UCSD-AML1 (cell line): ENCODE measurements around the gene SUZ12.
"Not testable (repeated sequence)": the region's sequence is repeated elsewhere in the genome, so short reads cannot be mapped to it uniquely, and the experiment has no call there.

Experiments
- DNase-seq: peaks from one replicate; lab custom pipeline; 2025; ENCODE audit not compliant: unreplicated experiment; lab: John Stamatoyannopoulos, UW

The SUZ12 gene

DNA sequence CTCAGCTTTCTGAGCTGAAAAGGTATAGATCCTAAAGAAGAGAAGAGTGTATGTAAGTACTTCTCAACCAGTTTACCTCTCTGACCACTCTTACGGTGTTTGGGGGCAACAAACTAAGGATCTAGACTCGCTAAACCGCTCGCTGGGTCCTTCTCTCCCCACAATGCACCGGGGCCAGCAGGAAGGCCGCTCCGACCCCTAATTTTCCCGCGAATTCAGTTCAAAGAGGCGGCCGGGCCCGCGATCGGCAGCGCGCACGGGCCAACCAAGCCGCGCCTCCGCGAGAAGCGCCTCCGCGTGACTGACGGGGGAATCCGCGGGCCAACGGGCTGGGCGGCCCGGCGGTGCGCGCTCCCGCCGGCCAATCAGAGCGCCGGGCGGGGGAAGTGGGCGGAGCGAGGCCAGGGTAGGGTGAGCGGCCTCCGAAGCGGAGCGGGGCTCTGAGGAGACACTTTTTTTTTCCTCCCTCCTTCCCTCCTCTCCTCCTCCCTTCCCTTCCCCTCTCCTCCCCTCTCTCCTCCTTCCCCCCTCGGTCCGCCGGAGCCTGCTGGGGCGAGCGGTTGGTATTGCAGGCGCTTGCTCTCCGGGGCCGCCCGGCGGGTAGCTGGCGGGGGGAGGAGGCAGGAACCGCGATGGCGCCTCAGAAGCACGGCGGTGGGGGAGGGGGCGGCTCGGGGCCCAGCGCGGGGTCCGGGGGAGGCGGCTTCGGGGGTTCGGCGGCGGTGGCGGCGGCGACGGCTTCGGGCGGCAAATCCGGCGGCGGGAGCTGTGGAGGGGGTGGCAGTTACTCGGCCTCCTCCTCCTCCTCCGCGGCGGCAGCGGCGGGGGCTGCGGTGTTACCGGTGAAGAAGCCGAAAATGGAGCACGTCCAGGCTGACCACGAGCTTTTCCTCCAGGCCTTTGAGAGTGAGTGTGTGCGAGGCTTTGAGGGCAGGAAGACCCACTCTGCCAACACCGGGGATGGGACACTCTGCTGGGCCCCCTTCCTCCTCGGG, at the start of gene SUZ12:
TSS of gene SUZ12 (plus strand) at position 393 of the 995 bp plus-strand sequence. CDS start at position 633, 240 bp downstream.
- DNase-seq: peak; percentile 91

DNA sequence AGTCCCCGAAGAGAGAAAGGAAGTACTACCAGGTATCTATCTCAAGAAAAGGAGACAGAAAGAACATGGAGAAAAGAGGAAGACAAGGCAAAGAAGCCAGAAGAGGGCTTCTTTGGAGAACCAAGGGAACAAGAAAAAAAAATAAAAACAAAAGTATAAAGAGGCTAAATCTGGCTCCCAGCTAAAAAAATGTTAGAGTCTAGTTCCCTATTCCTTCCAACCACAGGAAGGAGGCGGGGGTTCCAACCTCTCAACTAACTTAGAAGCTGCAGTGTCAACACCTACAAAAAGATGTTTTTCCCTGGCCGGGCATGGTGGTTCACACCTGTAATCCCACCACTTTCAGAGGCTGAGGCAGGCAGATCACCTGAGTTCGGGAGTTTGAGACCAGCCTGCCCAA, 48.7 kb upstream of the SUZ12 start:
- peak; percentile 21 for DNase-seq

DNA sequence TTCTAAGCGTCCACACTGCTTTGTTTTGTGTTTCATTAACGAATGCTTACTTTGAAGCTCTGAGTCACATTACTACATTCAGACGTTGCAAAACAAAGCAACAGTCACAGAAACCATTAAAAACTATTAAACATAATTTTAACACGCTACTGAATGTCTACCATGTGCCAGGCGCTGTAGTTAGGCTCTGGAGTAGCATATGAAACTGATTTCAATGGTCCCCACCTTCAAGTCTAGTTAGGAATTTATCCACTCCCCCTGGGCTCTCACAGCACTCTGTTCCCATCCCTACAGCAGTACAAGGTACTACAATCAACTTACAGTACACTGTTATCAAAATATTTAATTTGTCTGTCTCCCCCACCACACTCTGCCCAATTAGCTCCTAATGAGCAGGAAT, 35.9 kb upstream of the SUZ12 start:
- DNase-seq: no peak

DNA sequence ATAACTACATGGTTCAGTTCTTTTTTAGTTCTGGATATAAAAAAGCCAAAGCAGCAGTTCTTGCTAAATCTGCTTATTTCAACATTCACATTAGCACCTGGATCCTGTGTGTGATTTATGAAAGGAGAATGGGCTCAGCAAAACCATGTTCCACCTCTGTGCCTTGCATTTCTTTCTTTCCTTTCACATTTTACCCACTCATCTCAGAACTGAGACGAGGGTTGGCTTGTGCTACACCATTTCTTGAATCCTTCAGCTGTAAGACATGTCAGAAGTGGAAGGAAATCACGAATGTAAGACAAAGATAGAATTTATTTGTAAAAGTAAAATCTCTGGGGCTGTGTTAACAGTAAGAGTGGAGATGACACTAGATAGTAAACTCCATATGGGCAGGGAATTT, 34.1 kb upstream of the SUZ12 start:
- DNase-seq: no peak

DNA sequence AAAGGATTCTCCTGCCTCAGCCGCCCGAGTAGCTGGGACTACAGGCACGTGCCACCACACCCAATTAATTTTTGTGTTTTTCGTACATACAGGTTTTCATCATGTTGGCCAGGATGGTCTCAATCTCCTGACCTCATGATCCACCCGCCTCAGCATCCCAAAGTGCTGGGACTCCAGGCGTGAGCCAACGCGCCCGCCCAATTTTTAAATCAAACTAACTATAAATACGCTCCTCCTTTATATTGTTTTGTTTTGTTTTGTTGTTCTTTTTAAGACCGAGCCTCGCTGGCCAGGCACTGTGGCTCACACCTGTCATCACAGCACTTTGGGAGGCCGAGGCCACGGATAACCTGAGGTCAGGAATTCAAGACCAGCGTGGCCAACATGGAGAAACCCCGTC, 33.4 kb upstream of the SUZ12 start:
- no peak for DNase-seq

DNA sequence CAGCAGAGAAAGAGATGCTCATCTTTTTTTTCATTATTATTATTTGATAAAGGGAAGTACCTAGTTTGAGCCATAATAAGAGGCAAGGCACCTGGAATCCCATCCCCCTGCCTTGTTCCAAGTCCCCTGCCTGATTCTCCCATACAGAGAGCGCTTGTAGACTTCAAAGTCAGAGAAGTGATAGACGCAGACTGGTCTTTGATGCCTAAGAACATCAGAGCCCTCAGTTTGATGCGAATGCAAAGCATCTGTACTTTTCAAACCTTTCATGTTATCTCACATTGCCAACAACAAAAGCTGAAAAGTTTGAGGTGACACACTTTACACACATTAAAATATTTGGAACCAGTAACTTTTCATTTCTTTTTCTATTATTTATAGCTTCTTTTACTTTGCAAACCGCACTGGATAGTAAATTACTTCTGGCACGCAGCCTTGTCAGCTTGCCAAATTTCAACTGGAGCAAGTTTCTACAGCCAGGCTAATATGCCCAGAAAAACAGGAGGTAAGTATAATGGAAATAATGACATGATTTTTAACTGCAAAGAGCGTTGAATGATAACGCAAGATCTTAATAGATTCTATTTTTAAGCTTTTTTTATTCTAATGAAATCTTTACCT, 29.4 kb upstream of the SUZ12 start:
- no peak for DNase-seq

DNA sequence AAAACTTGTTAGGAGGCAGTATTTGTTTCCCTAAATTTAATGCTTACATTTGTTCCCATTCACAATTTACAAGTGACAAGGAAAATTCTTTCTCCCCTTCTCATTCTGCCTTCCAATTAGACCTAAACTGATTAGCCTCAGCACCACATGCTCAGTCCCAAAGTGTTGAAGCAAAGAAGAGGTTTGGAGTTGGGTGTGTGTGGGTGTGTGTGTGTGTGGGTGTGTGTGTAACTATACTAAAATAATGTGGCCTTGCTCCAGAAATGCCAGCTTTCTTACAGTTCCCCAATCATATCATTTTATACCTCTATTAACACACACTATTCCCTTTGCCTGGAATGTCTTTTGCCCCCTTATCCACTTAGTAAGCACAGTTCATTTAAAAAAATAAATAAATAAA, 28.4 kb upstream of the SUZ12 start:
- DNase-seq: no peak

DNA sequence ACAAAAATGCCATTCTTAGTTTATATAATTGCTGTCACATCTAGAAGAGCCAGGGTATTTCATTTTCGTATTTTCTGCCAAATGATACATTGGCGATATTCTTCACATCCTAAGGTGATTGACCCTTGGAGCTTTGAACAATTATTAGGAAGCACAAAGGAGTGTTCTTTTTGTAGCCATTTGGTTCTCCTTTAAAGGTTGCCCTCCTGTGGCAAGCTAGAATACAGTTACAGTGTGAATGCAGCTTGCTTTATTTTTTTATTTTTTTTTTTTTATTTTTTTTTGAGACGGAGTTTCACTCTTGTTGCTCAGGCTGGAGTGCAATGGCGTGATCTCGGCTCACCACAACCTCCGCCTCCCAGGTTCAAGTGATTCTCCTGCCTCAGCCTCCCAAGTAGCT, 24.1 kb upstream of the SUZ12 start:
- DNase-seq: not testable (repeated sequence)

DNA sequence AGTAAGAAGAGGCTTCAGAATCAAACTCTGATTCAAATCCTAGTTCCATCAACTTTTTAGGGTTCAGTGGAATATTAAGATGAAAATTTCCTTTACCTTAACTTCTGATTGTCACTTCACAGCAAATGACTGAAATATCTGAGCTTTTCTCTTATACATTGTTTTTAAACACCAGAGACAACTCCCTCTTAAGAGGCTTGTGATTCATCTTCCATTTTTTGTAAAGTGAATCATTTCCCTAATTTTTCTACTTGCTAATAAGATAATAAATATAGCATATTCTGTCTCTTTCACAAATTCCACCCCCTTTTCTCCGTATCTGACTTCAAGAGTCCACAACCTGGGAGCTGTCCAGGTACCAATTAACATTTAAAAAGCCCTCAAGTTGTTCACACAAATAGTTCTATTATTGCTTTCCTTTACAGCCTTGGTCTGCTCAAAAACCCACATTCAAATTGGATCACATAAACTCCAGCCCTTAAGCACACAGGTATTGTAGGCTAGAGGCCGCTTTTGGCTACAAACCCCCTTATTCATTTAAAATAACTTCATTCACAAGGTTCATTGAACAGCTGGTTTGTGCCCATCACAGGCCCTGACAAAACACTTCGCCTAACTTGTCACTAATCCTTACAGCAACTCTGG, 21.2 kb upstream of the SUZ12 start:
- no peak for DNase-seq

DNA sequence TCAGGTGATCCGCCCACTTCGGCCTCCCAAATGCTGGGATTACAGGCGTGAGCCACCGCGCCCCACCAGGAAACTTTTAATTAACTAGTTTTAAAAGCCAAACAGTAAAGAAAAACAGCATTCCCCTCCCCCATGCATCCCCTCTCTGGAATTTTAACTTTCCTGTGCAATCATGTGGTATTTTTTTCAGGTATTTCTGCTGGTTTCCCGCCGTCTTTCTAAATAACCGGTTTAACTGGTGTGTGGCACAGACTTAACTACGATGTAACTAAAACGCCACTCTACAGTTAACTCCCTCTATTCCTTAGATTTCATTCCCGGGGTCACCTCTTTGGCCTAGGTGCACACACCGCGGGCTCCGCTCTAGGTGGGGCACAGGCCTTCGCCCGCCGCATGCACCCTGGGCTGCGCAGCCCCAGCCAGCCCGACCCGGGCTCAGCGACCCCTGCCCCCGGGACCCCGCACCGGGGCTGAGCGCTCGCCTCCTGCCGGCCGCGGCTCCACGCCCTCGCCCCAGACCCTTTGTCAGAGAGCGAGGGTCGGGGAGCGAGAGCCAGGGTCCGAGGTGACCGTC, 20.2 kb upstream of the SUZ12 start:
- DNase-seq: no peak

DNA sequence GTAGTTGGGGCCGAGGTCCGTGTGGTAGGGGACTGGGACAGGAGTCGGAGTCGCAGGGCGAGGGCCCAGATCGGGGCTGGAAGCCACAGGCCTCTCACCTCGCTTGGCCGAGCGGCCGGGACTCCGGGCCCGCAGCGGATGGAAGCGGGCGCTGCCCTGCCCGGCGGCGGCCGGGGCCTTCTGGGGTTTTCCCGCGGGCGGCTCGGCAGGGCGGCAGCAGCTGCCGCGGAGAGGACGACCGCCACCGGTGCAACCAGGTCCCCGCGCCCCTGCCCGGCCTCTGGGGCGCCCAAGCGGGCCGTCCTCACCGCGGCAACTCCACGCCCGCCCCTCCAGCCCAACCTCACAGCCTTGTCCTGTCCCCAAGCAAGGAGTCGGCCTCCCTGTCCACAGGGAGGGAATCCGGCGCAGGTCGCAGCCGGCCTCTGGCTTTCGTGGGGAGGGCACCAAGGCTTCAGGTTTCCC, 19.7 kb upstream of the SUZ12 start:
- DNase-seq: no peak

DNA sequence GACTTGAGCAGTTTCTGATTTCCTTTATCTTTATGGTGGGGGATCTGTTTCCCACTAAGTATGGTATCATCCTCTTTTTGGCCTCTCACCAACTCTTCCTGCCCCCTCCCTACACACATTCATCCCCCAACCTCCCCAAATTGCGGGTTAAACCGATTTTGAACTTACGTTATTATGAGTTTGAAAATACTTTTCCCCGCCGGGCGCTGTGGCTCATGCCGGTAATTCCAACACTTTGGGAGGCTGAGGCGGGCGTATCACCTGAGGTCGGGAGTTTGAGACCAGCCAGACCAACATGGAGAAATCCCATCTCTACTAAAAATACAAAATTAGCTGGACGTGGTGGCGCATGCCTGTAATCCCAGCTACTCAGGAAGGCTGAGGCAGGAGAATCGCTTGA, 19.1 kb upstream of the SUZ12 start:
- not testable (repeated sequence) for DNase-seq

DNA sequence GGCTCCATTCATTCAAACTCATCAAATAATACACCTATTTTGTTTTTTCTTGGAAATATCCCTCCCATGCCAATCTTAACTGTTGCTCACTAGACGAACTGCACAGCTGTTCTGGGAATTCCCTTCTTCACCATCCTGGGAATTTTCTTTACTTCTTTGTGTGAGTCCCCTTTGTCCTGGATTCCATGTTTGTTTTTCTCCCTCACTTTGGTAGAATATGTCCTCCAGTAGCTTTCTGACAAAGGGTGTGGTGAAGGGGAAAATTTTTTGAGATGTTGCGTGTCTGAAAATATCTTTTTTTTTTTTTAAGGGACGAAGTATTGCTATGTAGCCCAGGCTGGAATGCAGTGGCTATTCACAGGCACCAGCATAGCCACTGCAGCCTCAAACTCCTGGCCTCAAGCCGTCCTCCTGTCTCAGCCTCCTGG, 18.1 kb upstream of the SUZ12 start:
- DNase-seq: no peak

DNA sequence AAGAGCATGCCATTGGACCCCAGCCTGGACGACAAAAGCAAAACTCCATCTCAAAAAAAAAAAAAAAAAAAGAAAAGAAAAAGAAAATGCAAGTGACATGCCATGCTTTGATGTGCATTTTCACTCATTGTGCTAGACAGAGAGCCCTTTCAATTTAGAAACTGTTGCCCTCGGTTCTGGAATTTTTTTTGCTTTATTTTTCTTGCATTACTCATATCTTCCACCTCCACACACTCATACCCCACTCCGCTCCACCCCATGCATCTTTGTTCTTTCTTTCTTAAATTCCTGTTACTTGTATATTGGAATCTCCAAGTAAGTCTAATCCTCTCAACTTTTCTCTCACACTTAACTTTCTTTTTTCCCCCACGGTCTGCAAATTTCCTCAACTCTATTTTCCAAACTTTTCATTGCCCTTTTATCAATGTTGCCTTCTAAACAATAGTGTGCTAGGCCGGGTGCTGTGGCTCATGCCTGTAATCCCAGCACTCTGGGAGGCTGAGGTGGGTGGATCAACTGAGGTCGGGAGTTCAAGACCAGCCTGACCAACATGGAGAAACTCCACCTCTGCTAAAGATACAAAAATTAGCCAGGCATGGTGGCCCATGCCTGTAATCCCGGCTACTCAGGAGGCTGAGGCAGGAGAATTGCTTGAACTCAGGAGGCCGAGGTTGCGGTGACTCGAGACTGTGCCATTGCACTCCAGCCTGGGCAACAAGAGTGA, 16.8 kb upstream of the SUZ12 start:
- DNase-seq: no peak

DNA sequence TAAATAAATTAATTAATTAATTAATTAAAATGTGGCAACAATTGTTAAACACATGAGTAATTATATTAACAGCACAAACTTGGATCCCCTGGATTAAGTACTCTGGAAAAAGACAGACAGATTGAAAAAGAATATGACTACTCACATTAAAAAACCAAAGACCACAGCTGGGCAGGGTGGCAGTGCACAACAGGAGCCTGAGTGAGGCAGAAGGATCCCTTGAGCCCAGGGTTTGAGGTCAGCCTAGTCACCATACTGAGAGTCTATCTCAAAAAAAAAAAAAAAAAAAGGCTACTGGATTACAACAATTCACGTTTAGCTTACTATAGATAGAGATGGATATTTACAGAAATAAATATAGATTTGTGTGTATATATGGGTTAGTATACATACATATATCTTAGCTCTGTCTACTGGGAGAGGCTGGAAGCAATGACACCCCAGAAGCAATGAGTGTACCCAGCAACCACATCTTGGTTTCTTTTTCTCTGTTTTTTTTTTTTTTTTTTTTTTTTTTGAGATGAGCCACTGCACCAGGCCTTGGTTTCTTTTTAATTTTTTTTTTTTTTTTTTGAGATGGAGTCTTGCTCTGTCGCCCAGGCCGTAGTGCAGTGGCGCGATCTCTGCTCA, 10.6 kb upstream of the SUZ12 start:
- no peak for DNase-seq

DNA sequence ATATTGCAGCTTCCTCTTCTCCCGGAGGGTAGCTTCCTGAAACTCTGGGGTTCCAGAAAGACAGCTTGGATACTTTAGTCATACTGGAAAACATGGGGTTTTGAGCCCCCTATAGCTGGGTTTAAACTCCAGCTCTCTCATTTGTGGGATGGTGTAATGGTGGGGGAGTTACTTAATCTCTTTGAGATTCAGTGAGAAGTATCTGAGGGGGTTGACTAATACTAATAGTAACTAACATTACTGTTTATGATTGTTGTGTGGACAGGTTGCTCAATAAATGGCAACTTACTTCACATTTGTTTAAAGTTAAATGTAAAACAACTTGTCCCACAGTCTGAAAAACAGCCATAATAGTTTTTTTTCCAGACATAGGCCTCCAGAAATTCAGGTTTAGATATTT, 5.1 kb upstream of the SUZ12 start:
- no peak for DNase-seq

DNA sequence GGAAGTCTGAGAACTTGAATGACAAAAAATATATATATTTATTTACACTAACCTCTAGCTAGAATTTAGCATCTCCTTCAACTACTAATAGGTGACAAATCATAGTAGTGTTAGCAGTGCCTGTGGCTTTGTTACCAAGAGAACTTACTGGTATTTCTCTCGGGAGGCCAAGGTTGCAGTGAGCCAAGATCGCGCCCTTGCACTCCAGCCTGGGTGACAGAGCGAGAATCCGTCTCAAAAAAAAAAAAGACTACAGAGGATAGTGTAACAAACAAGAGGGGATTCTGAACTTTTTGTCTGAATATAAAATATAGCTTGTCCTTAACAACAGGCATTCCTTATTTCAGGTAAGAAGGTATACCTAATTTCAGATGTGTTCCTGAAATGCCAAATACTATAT, 1.3 kb upstream of the SUZ12 start:
- DNase-seq: no peak

DNA sequence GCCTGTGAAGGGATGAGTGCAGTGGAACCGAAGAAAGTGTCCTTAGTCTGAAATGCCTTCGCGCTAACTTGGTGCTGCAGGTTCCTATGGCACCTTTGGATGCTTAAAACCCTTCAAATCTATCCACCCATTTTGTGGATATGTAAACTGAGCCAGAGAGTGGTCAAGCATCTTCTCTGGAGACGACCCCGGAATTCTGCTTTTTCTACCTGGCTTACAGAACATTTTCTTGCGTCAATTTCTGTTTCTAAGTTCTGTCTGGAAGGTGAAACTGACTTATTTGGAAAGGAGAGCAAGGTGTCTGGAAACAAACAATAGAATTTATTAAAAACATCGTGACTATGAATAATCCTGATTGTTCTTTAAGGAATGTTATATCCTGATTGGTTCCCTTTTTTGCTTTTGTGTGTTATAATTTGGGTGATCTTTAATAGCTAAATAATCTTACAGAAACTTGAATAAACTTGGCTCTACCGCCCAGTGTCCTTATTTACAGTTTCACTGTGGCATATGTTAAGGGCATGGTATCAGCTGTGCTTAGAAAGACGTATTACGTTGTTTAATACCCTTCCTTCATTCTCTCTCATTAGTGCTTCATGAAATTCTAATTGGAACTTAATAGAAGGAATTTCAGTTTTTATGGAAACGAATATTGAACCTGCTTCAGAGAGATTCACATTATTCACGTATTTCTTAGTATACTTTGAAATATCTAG, 1.3 kb downstream of the SUZ12 start:
- not testable (repeated sequence) for DNase-seq

DNA sequence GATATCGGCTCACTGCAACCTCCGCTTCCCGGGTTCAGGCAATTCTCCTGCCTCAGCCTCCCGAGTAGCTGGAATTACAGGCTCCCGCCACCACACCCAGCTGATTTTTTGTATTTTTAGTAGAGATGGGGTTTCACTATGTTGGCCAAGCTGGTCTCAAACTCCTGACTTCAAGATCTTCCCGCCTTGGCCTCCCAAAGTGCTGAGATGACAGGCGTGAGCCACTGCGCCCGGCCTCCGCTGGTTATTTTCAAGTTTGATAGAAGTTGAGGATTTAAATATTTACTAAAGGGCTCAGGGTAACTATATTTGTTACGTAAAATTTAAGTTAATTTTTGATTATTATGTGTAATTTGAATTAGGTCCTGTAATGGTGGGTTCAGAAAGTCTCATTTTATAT, 5.1 kb downstream of the SUZ12 start:
- DNase-seq: not testable (repeated sequence)

DNA sequence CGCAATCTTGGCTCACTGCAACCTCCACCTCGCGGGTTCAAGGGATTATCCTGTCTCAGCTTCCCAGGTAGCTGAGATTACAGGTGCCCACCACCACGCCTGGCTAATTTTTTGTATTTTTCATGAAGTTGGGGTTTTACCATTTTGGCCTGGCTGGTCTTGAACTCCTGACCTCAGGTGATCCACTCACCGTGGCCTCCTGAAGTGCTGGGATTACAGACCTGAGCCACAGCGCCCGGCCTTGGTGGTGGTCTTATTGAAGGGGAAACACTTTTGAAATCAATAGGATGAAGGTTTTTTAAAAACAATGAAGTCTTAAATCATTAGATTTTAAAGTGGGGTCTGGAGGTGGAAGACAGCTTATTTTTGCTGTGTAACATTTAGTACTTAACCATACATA, 5.6 kb downstream of the SUZ12 start:
- DNase-seq: not testable (repeated sequence)
